WTC11 (cell line): ENCODE results near the gene NECTIN2. TPM values are rescaled to one million over a fixed set of nuclear protein-coding genes. Genes with fewer than 3 reads are reported as not detected.
A peak's percentile ranks its signal among the peaks of the same experiment; 100 is the strongest.
"Not testable (repeated sequence)": the region's sequence is repeated elsewhere in the genome, so short reads cannot be mapped to it uniquely, and the experiment has no call there.

ENCODE experiments used
- ATAC-seq: fragments of 200-7000 bp; cut with Tn5 transposase; 2 replicates; pipeline ENCODE4 v1.10.0; 2021; ENCODE audit warnings: mild to moderate bottlenecking, moderate library complexity
- CTCF ChIA-PET: fragments of 300-600 bp; sonication (Branson Sonifier 250); formaldehyde crosslinking; loops from one replicate; lab custom pipeline; 2021; ENCODE audit warnings: antibody characterized with exemption; lab: Charles Lee
- POLR2A ChIA-PET: fragments of 350-600 bp; sonication (Branson Sonifier 250); formaldehyde crosslinking; loops from one replicate; lab custom pipeline; 2021; ENCODE audit warnings: antibody characterized with exemption; lab: Charles Lee
- DNase-seq: peaks from one replicate; pipeline ENCODE4 v3.0.0; 2021; ENCODE audit warnings: low spot score
- H3K27ac Mint-ChIP-seq: 2 replicates; pipeline ENCODE4 v1.8.0; 2021; ENCODE audit warnings: mixed read lengths
- H3K27me3 Mint-ChIP-seq: 2 replicates; pipeline ENCODE4 v1.8.0; 2021; ENCODE audit warnings: low read depth, mild to moderate bottlenecking, moderate library complexity, mixed read lengths
- H3K36me3 Mint-ChIP-seq: 2 replicates; pipeline ENCODE4 v1.8.0; 2021; ENCODE audit warnings: mixed read lengths
- H3K4me1 Mint-ChIP-seq: 2 replicates; pipeline ENCODE4 v1.8.0; 2022; ENCODE audit warnings: mixed read lengths
- H3K4me3 Mint-ChIP-seq: 2 replicates; pipeline ENCODE4 v1.8.0; 2021; ENCODE audit warnings: mild to moderate bottlenecking, moderate library complexity, mixed read lengths
- H3K9me3 Mint-ChIP-seq: 2 replicates; pipeline ENCODE4 v1.8.0; 2021; ENCODE audit warnings: mixed read lengths
- CBFB ChIP-seq: sonication (generic); formaldehyde crosslinking; IDR thresholded peaks from 2 replicates; pipeline ENCODE4 v1.8.1; 2022; ENCODE audit warnings: mild to moderate bottlenecking, low read depth, missing genetic modification reagents
- CREB1 ChIP-seq: sonication (generic); formaldehyde crosslinking; IDR thresholded peaks from 2 replicates; pipeline ENCODE4 v1.8.0; 2023; ENCODE audit warnings: mild to moderate bottlenecking, missing genetic modification reagents
- E2F5 ChIP-seq: sonication (generic); formaldehyde crosslinking; IDR thresholded peaks from 2 replicates; pipeline ENCODE4 v1.8.1; 2022; ENCODE audit warnings: mild to moderate bottlenecking, moderate library complexity, missing genetic modification reagents
- ELF4 ChIP-seq: sonication (generic); formaldehyde crosslinking; IDR thresholded peaks from 2 replicates; pipeline ENCODE4 v1.8.1; 2022; ENCODE audit warnings: low read depth, mild to moderate bottlenecking, moderate library complexity, missing genetic modification reagents
- FOXJ3 ChIP-seq: sonication (generic); formaldehyde crosslinking; IDR thresholded peaks from 2 replicates; pipeline ENCODE4 v1.9.0; 2021; ENCODE audit warnings: missing genetic modification reagents, mild to moderate bottlenecking, borderline replicate concordance
- GRHL2 ChIP-seq: fragments of 250-450 bp; sonication (Bioruptor Pico); IDR thresholded peaks from 2 replicates; pipeline ENCODE4 v1.8.0; 2022; ENCODE audit warnings: mild to moderate bottlenecking, moderate library complexity; ENCODE audit not compliant: insufficient replicate concordance, severe bottlenecking
- MYBL2 ChIP-seq: sonication (generic); formaldehyde crosslinking; IDR thresholded peaks from 2 replicates; pipeline ENCODE4 v1.8.1; 2023; ENCODE audit warnings: mild to moderate bottlenecking, moderate library complexity, missing genetic modification reagents
- NFATC4 ChIP-seq: fragments of 250-450 bp; sonication (Bioruptor Pico); IDR thresholded peaks from 2 replicates; pipeline ENCODE4 v1.9.0; 2021; ENCODE audit warnings: mild to moderate bottlenecking
- NR1H2 ChIP-seq: sonication (generic); formaldehyde crosslinking; IDR thresholded peaks from 2 replicates; pipeline ENCODE4 v1.9.0; 2021; ENCODE audit warnings: mild to moderate bottlenecking, moderate library complexity, missing genetic modification reagents
- PRRX2 ChIP-seq: fragments of 250-450 bp; sonication (Bioruptor Pico); IDR thresholded peaks from 2 replicates; pipeline ENCODE4 v1.8.0; 2021; ENCODE audit warnings: mild to moderate bottlenecking
- SP1 ChIP-seq: sonication (generic); formaldehyde crosslinking; conservative IDR thresholded peaks from 2 replicates; pipeline ENCODE4 v1.8.1; 2022; ENCODE audit warnings: missing genetic modification reagents
- TCF7 ChIP-seq: sonication (generic); formaldehyde crosslinking; IDR thresholded peaks from 2 replicates; pipeline ENCODE4 v1.8.0; 2022; ENCODE audit warnings: mild to moderate bottlenecking, low read depth, missing genetic modification reagents, moderate library complexity
- TEAD1 ChIP-seq: sonication (generic); formaldehyde crosslinking; IDR thresholded peaks from 2 replicates; pipeline ENCODE4 v1.8.0; 2022; ENCODE audit warnings: mild to moderate bottlenecking, missing genetic modification reagents
- ZNF138 ChIP-seq: sonication (generic); formaldehyde crosslinking; conservative IDR thresholded peaks from 2 replicates; pipeline ENCODE4 v1.8.1; 2022; ENCODE audit warnings: mild to moderate bottlenecking, moderate library complexity, missing genetic modification reagents
- ZNF423 ChIP-seq: fragments of 250-450 bp; sonication (Bioruptor Pico); IDR thresholded peaks from 2 replicates; pipeline ENCODE4 v2.1.2; 2022; ENCODE audit warnings: mild to moderate bottlenecking, moderate library complexity
- total RNA-seq: library from RNA; stranded (reverse); gene quantifications from 3 replicates; pipeline ENCODE4 v1.2.3, GENCODE V29; 2021
- TF ChIP-seq, protein P1 (sequence below): sonication (generic); formaldehyde crosslinking; IDR thresholded peaks from 2 replicates; pipeline ENCODE4 v1.8.0; 2022; ENCODE audit warnings: mild to moderate bottlenecking, missing genetic modification reagents
- TF ChIP-seq, protein P2 (sequence below): sonication (generic); formaldehyde crosslinking; IDR thresholded peaks from 2 replicates; pipeline ENCODE4 v1.8.1; 2022; ENCODE audit warnings: low read depth, missing genetic modification reagents, borderline replicate concordance
- TF ChIP-seq, protein P3 (sequence below): sonication (generic); formaldehyde crosslinking; IDR thresholded peaks from 2 replicates; pipeline ENCODE4 v1.8.1; 2023; ENCODE audit warnings: mild to moderate bottlenecking, missing genetic modification reagents, moderate library complexity
- TF ChIP-seq, protein P4 (sequence below): sonication (generic); formaldehyde crosslinking; IDR thresholded peaks from 2 replicates; pipeline ENCODE4 v1.8.0; 2022; ENCODE audit warnings: mild to moderate bottlenecking, missing genetic modification reagents
- TF ChIP-seq, protein P5 (sequence below): fragments of 250-450 bp; sonication (Bioruptor Pico); IDR thresholded peaks from 2 replicates; pipeline ENCODE4 v2.1.2; 2022; ENCODE audit warnings: mild to moderate bottlenecking, moderate library complexity

The NECTIN2 gene
- total RNA-seq, 1 experiment from 2014 or later, result 170 TPM

DNA sequence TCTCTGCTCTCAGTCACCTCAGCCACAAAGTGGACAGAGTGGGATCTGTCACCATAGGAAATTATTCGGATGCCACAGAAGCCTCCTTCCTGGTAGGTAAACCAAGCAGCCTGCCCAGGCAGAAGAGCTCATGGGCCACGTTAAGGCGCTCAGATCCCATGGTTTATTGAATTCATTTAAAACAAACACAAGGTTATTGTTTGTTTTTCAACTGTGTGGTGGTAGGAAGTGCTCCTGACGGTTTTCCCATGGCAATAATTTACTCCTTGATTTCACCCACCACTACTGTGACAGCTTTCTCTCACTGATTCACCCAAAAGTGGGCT, 22.8 kb upstream of the NECTIN2 start:
- DNase-seq (no peak), ATAC-seq (no peak)
- ChIA-PET POLR2A (no interaction called here), CTCF (interaction anchor here (0.6 to 1.7 kb wide), 8 partner anchors 10 to 101 kb away, joined by 3 to 6 read pairs (median 4); partner anchors contain the start of gene NECTIN2)
- TF ChIP-seq, protein P1, sequence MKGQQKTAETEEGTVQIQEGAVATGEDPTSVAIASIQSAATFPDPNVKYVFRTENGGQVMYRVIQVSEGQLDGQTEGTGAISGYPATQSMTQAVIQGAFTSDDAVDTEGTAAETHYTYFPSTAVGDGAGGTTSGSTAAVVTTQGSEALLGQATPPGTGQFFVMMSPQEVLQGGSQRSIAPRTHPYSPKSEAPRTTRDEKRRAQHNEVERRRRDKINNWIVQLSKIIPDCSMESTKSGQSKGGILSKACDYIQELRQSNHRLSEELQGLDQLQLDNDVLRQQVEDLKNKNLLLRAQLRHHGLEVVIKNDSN (CRISPR knock-in tag), result no peak
- TF ChIP-seq SP1 (no peak), NR1H2 (CRISPR knock-in tag) (no peak), FOXJ3 (CRISPR knock-in tag) (no peak)
- Mint-ChIP-seq H3K9me3 (no peaks in the 10 kb centered on the region), H3K4me3 (no peak overlapping the region), H3K36me3 (peaks cover 4% of the 10 kb centered on the region; the same call in 1 of the 2 replicates), H3K4me1 (no peaks in the 10 kb centered on the region), H3K27ac (no peak overlapping the region), H3K27me3 (peaks cover 83% of the 10 kb centered on the region)

DNA sequence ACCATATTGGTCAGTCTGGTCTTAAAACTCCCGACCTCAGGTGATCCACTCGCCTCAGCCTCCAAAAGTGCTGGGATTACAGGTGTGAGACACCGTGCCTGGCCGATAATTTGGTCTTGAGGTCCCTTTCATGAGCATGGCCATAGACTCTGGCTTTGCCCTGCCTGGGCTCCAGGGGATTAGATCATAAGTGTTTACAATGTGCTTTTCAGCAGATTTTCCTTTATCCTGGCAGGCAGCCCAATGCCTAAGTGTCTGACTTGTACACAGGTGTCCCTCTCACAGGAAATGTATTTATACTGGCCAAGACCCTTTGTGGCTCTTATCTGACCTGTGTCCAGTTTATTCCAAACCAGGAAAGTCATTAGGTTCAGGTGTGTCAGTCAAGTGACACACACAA, 21.3 kb upstream of the NECTIN2 start:
- H3K9me3 Mint-ChIP-seq, result no peaks in the 10 kb centered on the region
- no peak overlapping the region for H3K27ac Mint-ChIP-seq
- no peak for TF ChIP-seq PRRX2
- no peak for TF ChIP-seq ZNF138
- TF ChIP-seq E2F5, result no peak
- H3K27me3 Mint-ChIP-seq, result peaks cover 83% of the 10 kb centered on the region
- ChIA-PET CTCF (interaction anchor here (1.4 kb wide), 1 partner anchor 11 kb away, joined by 6 read pairs; no protein-coding TSS in a partner anchor), POLR2A (interaction anchor here (1.1 kb wide), 1 partner anchor 12 kb away, joined by 4 read pairs; no protein-coding TSS in a partner anchor)
- no peaks in the 10 kb centered on the region for H3K36me3 Mint-ChIP-seq
- ATAC-seq (no peak), DNase-seq (no peak)
- H3K4me1 Mint-ChIP-seq, result no peaks in the 10 kb centered on the region
- H3K4me3 Mint-ChIP-seq, result no peak overlapping the region

- H3K27me3 Mint-ChIP-seq, result peaks cover 93% of the 10 kb centered on the region
- H3K36me3 Mint-ChIP-seq, DNase-seq, H3K4me3 Mint-ChIP-seq, POLR2A ChIA-PET, H3K4me1 Mint-ChIP-seq, H3K27ac Mint-ChIP-seq, ATAC-seq, H3K9me3 Mint-ChIP-seq: not testable (repeated sequence)
- CTCF ChIA-PET, result interaction anchor here (1.2 to 1.8 kb wide), 3 partner anchors 20 to 48 kb away, joined by 3 to 6 read pairs (median 5); no protein-coding TSS in a partner anchor
These were observed 13.2 kb upstream of the NECTIN2 start for GRCh38 chr19:44832875-44833274.

- H3K4me3 Mint-ChIP-seq, H3K4me1 Mint-ChIP-seq, H3K9me3 Mint-ChIP-seq, DNase-seq, H3K27ac Mint-ChIP-seq, H3K36me3 Mint-ChIP-seq, ATAC-seq: not testable (repeated sequence)
- POLR2A ChIA-PET, result interaction anchor here (0.6 kb wide), 1 partner anchor 179 kb away, joined by 5 read pairs; no protein-coding TSS in a partner anchor
- peaks cover 83% of the 10 kb centered on the region for H3K27me3 Mint-ChIP-seq
- CTCF ChIA-PET, result interaction anchor here (1.0 to 1.8 kb wide), 3 partner anchors 11 to 63 kb away, joined by 3 to 6 read pairs (median 3); partner anchors contain the start of gene NECTIN2
These were observed 11.7 kb upstream of the NECTIN2 start for GRCh38 chr19:44834399-44834798.

GRCh38 chr19:44839276-44839675, 6.8 kb upstream of the NECTIN2 start:
- ATAC-seq, result peak; percentile 82
- peak; percentile 36 for DNase-seq
- peaks cover 6% of the 10 kb centered on the region for H3K4me1 Mint-ChIP-seq
- peaks cover 60% of the 10 kb centered on the region for H3K27me3 Mint-ChIP-seq
- H3K9me3 Mint-ChIP-seq, result no peaks in the 10 kb centered on the region
- no peaks in the 10 kb centered on the region for H3K36me3 Mint-ChIP-seq
- H3K27ac Mint-ChIP-seq, result no peak overlapping the region
- ChIA-PET POLR2A (no interaction called here), CTCF (interaction anchor here (0.7 kb wide), 1 partner anchor 150 kb away, joined by 3 read pairs; no protein-coding TSS in a partner anchor)
- TF ChIP-seq MYBL2 (CRISPR knock-in tag) (no peak), ZNF423 (CRISPR knock-in tag) (no peak), NFATC4 (CRISPR knock-in tag) (no peak), E2F5 (no peak), CBFB (CRISPR knock-in tag) (no peak), ELF4 (CRISPR knock-in tag) (no peak), GRHL2 (CRISPR knock-in tag) (no peak), TEAD1 (no peak), CREB1 (CRISPR knock-in tag) (no peak), TCF7 (no peak)
- TF ChIP-seq, protein P2, sequence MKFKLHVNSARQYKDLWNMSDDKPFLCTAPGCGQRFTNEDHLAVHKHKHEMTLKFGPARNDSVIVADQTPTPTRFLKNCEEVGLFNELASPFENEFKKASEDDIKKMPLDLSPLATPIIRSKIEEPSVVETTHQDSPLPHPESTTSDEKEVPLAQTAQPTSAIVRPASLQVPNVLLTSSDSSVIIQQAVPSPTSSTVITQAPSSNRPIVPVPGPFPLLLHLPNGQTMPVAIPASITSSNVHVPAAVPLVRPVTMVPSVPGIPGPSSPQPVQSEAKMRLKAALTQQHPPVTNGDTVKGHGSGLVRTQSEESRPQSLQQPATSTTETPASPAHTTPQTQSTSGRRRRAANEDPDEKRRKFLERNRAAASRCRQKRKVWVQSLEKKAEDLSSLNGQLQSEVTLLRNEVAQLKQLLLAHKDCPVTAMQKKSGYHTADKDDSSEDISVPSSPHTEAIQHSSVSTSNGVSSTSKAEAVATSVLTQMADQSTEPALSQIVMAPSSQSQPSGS, result no peak
- TF ChIP-seq, protein P3, sequence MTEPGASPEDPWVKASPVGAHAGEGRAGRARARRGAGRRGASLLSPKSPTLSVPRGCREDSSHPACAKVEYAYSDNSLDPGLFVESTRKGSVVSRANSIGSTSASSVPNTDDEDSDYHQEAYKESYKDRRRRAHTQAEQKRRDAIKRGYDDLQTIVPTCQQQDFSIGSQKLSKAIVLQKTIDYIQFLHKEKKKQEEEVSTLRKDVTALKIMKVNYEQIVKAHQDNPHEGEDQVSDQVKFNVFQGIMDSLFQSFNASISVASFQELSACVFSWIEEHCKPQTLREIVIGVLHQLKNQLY, result no peak
- TF ChIP-seq, protein P4, sequence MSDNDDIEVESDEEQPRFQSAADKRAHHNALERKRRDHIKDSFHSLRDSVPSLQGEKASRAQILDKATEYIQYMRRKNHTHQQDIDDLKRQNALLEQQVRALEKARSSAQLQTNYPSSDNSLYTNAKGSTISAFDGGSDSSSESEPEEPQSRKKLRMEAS (CRISPR knock-in tag), result no peak
- TF ChIP-seq, protein P5, sequence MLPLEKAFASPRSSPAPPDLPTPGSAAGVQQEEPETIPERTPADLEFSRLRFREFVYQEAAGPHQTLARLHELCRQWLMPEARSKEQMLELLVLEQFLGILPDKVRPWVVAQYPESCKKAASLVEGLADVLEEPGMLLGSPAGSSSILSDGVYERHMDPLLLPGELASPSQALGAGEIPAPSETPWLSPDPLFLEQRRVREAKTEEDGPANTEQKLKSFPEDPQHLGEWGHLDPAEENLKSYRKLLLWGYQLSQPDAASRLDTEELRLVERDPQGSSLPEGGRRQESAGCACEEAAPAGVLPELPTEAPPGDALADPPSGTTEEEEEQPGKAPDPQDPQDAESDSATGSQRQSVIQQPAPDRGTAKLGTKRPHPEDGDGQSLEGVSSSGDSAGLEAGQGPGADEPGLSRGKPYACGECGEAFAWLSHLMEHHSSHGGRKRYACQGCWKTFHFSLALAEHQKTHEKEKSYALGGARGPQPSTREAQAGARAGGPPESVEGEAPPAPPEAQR (CRISPR knock-in tag), result no peak
- no peak overlapping the region for H3K4me3 Mint-ChIP-seq
